ENCODE results near the gene ZNF804B. TPM values are rescaled to one million over a fixed set of nuclear protein-coding genes. Genes with fewer than 3 reads are reported as not detected.

Gene ZNF804B
- total and polyA plus RNA-seq, 12 donors = 0.07 TPM; not detected in 11

- ATAC-seq = no peak
- no peaks in the 10 kb centered on the region for H3K4me1 ChIP-seq
These were observed 264.4 kb downstream of the ZNF804B start for GRCh38 chr7:89023877-89024276.

GRCh38 chr7:89027781-89028180, 268.3 kb downstream of the ZNF804B start:
- DNase-seq (no peak), ATAC-seq (no peak)
- 33 to 41% methylated on average over 1 of the region's 1 CpG for WGBS, 2 donors
- Histone ChIP-seq H3K27me3 (no peaks in the 10 kb centered on the region), H3K27ac (no peak overlapping the region), H3K4me1 (no peaks in the 10 kb centered on the region), H3K4me3 (no peak overlapping the region), H3K9me3 (no peaks in the 10 kb centered on the region), H3K36me3 (no peaks in the 10 kb centered on the region)
- intact Hi-C loops (cut with DNase I) = no loop called here
- TF ChIP-seq CTCF (IDR thresholded peaks at IDR 0.05) = no peak

More at GRCh38 chr7:89023877-89024276, 264.4 kb downstream of the ZNF804B start:
- Histone ChIP-seq H3K9me3 (peaks cover 0 to 16% (median 0%) of the 10 kb centered on the region in 11 donors), H3K27ac (no peak overlapping the region), H3K27me3 (no peaks in the 10 kb centered on the region), H3K36me3 (no peaks in the 10 kb centered on the region), H3K4me3 (no peak overlapping the region)
- WGBS, 2 donors = 14 to 18% methylated on average over 1 of the region's 1 CpG
- DNase-seq = no peak
- TF ChIP-seq CTCF (IDR thresholded peaks at IDR 0.05) = no peak
- intact Hi-C loops (cut with DNase I) = no loop called here

GRCh38 chr7:89028319-89028718, 268.8 kb downstream of the ZNF804B start:
- Histone ChIP-seq H3K4me3 (no peak overlapping the region), H3K27me3 (no peaks in the 10 kb centered on the region), H3K36me3 (no peaks in the 10 kb centered on the region), H3K9me3 (no peaks in the 10 kb centered on the region), H3K4me1 (no peaks in the 10 kb centered on the region), H3K27ac (no peak overlapping the region)
- 85 to 88% methylated on average over 4 of the region's 4 CpGs for WGBS, 2 donors
- TF ChIP-seq CTCF (IDR thresholded peaks at IDR 0.05) = no peak
- ATAC-seq = no peak
- intact Hi-C loops (cut with DNase I) = no loop called here
- no peak for DNase-seq

GRCh38 chr7:89029864-89030263, 270.4 kb downstream of the ZNF804B start:
- no peak for TF ChIP-seq CTCF (IDR thresholded peaks at IDR 0.05)
- ATAC-seq (no peak), DNase-seq (no peak)
- no peak overlapping the region for H3K4me3 ChIP-seq
- H3K36me3 ChIP-seq = no peaks in the 10 kb centered on the region
- no peaks in the 10 kb centered on the region for H3K4me1 ChIP-seq
- intact Hi-C loops (cut with DNase I) = no loop called here
- 57 to 66% methylated on average over 2 of the region's 2 CpGs for WGBS, 2 donors
- H3K27me3 ChIP-seq = no peaks in the 10 kb centered on the region
- no peak overlapping the region for H3K27ac ChIP-seq
- H3K9me3 ChIP-seq = no peaks in the 10 kb centered on the region
